GM12878 (cell line): ENCODE results near the gene RNF152. TPM values are rescaled to one million over a fixed set of nuclear protein-coding genes. Genes with fewer than 3 reads are reported as not detected.

Experiments used
- ATAC-seq: fragments of 200-7000 bp; cut with Tn5 transposase; 3 replicates; pipeline ENCODE4 v1.9.1; 2020; ENCODE audit warnings: mild to moderate bottlenecking, moderate library complexity
- BruUV-seq: library from RNA; stranded (reverse); fragments of 400-500 nt; replicated peaks from 2 replicates; lab custom pipeline; 2021; lab: Mats Ljungman, UMichigan
- CTCF ChIA-PET: fragments of 300-600 bp; sonication (Branson Sonifier 250); formaldehyde crosslinking; extraction: SDS; loops from one replicate; lab custom pipeline; 2021; ENCODE audit warnings: inconsistent platforms; lab: Yijun Ruan, JAX
- POLR2A ChIA-PET: fragments of 350-600 bp; formaldehyde crosslinking; extraction: SDS; loops from one replicate; lab custom pipeline; 2021; ENCODE audit warnings: inconsistent platforms; lab: Charles Lee
- RAD21 ChIA-PET: fragments of 300-600 bp; sonication (Branson Sonifier 250); formaldehyde crosslinking; loops from one replicate; lab custom pipeline; 2023; ENCODE audit warnings: antibody characterized with exemption; ENCODE audit not compliant: unreplicated experiment; lab: Charles Lee
- SMC1A ChIA-PET: fragments of 300-600 bp; sonication (Branson Sonifier 250); formaldehyde crosslinking; loops from one replicate; lab custom pipeline; 2023; ENCODE audit not compliant: unreplicated experiment, uncharacterized antibody; lab: Charles Lee
- DNase-seq: peaks from one replicate; pipeline ENCODE4 v3.0.0-alpha.2; 2011; ENCODE audit warnings: low read depth, low spot score
- FAIRE-seq: peaks from 3 replicates; lab custom pipeline; 2011; peaks lifted over from hg19 to GRCh38; lab: Jason Lieb, UNC
- H2AFZ ChIP-seq: 2 replicates; pipeline ENCODE4 v1.6.0; 2011; ENCODE audit warnings: low read depth, low read length, control low read depth; ENCODE audit not compliant: control insufficient read depth
- H3K27ac ChIP-seq: 2 replicates; pipeline ENCODE4 v1.5.1; 2011; ENCODE audit warnings: control low read depth; ENCODE audit not compliant: control insufficient read depth, insufficient read depth
- H3K27me3 ChIP-seq, 2 experiments: replicated peaks in 1 of 2; 2 replicates each; pipeline versions ENCODE4 v1.6.0 to v1.6.1; 2011; ENCODE audit warnings: low read length in 1 of 2; ENCODE audit not compliant: control insufficient read depth in 2 of 2, insufficient read depth in 2 of 2
- H3K36me3 ChIP-seq, 2 experiments: 2 replicates each; pipeline ENCODE4 v1.5.1; 2011; ENCODE audit warnings: low read length in 1 of 2; ENCODE audit not compliant: control insufficient read depth in 2 of 2, insufficient read depth in 2 of 2
- H3K4me1 ChIP-seq: 2 replicates; pipeline ENCODE4 v1.6.1; 2011; ENCODE audit warnings: mild to moderate bottlenecking, low read length, moderate library complexity, mixed read lengths; ENCODE audit not compliant: control insufficient read depth, insufficient read depth
- H3K4me2 ChIP-seq: 2 replicates; pipeline ENCODE4 v1.6.0; 2011; ENCODE audit warnings: control low read depth; ENCODE audit not compliant: control insufficient read depth, insufficient read depth
- H3K4me3 ChIP-seq: fragments of 200-600 bp; sonication (generic); 2 replicates; pipeline ENCODE4 v1.5.1; 2016
- H3K79me2 ChIP-seq: 2 replicates; pipeline ENCODE4 v1.6.0; 2011; ENCODE audit warnings: low read length; ENCODE audit not compliant: control insufficient read depth, insufficient read depth
- H3K9ac ChIP-seq: 2 replicates; pipeline ENCODE4 v1.8.0; 2011; ENCODE audit warnings: low read length, control low read depth, mixed read lengths; ENCODE audit not compliant: control insufficient read depth, insufficient read depth
- H3K9me3 ChIP-seq: replicated peaks from 3 replicates; pipeline ENCODE4 v1.5.1; 2011; ENCODE audit warnings: mild to moderate bottlenecking, low read length; ENCODE audit not compliant: control insufficient read depth, insufficient read depth
- H4K20me1 ChIP-seq: 2 replicates; pipeline ENCODE4 v1.6.0; 2011; ENCODE audit not compliant: control insufficient read depth, insufficient read depth
- ATF7 ChIP-seq: fragments of 450-650 bp; IDR thresholded peaks from 2 replicates; pipeline ENCODE4 v1.6.1; 2016; ENCODE audit warnings: low read depth, mild to moderate bottlenecking
- EED ChIP-seq: sonication (generic); IDR thresholded peaks from 2 replicates; pipeline ENCODE4 v1.6.1; 2016; ENCODE audit warnings: antibody characterized with exemption, low read depth
- FOXK2 ChIP-seq: fragments of 450-650 bp; IDR thresholded peaks from 2 replicates; pipeline ENCODE4 v1.6.1; 2017; ENCODE audit warnings: mild to moderate bottlenecking, moderate library complexity
- PAX5 ChIP-seq: IDR thresholded peaks from 2 replicates; pipeline ENCODE4 v1.6.1; 2011; ENCODE audit warnings: low read depth, low read length, borderline replicate concordance
- PKNOX1 ChIP-seq: fragments of 450-650 bp; IDR thresholded peaks from 2 replicates; pipeline ENCODE4 v1.6.1; 2016; ENCODE audit warnings: mild to moderate bottlenecking
- POU2F2 ChIP-seq: IDR thresholded peaks from 3 replicates; pipeline ENCODE4 v1.6.1; 2011; ENCODE audit warnings: low read depth, mild to moderate bottlenecking, low read length, borderline replicate concordance
- RBBP5 ChIP-seq: fragments of 200-600 bp; sonication (generic); conservative IDR thresholded peaks from 2 replicates; pipeline ENCODE4 v1.6.1; 2016
- SRF ChIP-seq, 2 experiments: IDR thresholded peaks; 2 replicates each; pipeline ENCODE4 v1.6.1; 2011; ENCODE audit warnings: low read depth in 2 of 2, low read length in 2 of 2, mild to moderate bottlenecking in 1 of 2, moderate library complexity in 1 of 2
- TARDBP ChIP-seq: IDR thresholded peaks from 2 replicates; pipeline ENCODE4 v1.6.1; 2016; ENCODE audit warnings: borderline replicate concordance
- whole genome bisulfite sequencing: methylation state at CpG from one replicate; pipeline ENCODE4 v1.1.6; 2016; ENCODE audit warnings: low lambda C conversion rate; ENCODE audit not compliant: insufficient replicate concordance, insufficient coverage; ENCODE audit errors: missing lambda C conversion rate; 5-methylcytosine and 5-hydroxymethylcytosine counted together
- in situ Hi-C: fragments of 300-500 bp; cut with MboI; formaldehyde crosslinking; loops from 9 replicates; pipeline ENCODE4 v1.14.3; 2018; ENCODE audit warnings: mixed read lengths
- intact Hi-C: fragments of 100-400 bp; cut with micrococcal nuclease; formaldehyde crosslinking; loops from one replicate; pipeline ENCODE4 v1.14.2; 2022; ENCODE audit not compliant: unreplicated experiment
- polyA plus RNA-seq, 11 experiments: library from polyadenylated mRNA; depleted of rRNA in 4 of 11; unstranded in 6 of 11; stranded (reverse) in 5 of 11; fragments of >200 nt; fragmentation: Nextera tagmentation in 4 of 11; fragmentation: Illumina TruSeq in 1 of 11; extraction: Ambion mirVana in 4 of 11; extraction: Trizol in 1 of 11; gene quantifications; 1 replicate in 1 of 11; 2 replicates in 10 of 11; pipeline versions ENCODE4 v1.2.1 to v1.2.3, GENCODE V29; 2011 to 2016; ENCODE audit warnings: inconsistent platforms in 2 of 11, missing spikeins in 2 of 11, low read depth in 1 of 11
- total RNA-seq, 4 experiments: library from RNA; depleted of rRNA in 3 of 4; stranded (reverse); fragments of >200 nt in 3 of 4; fragmentation: Illumina TruSeq in 1 of 4; extraction: Trizol in 1 of 4; gene quantifications; 2 replicates each; pipeline versions ENCODE4 v1.2.1 to v1.2.3, GENCODE V29; 2013 to 2021
- TF ChIP-seq, protein P1 (sequence below): fragments of 450-650 bp; IDR thresholded peaks from 2 replicates; pipeline ENCODE4 v1.6.1; 2018; ENCODE audit warnings: borderline replicate concordance, mild to moderate bottlenecking; ENCODE audit not compliant: partially characterized antibody
- TF ChIP-seq, protein P2 (sequence below): IDR thresholded peaks from 2 replicates; pipeline ENCODE4 v1.6.1; 2011; ENCODE audit warnings: mild to moderate bottlenecking, low read depth, low read length, moderate library complexity; ENCODE audit not compliant: insufficient replicate concordance
- TF ChIP-seq, protein P3 (sequence below): IDR thresholded peaks from 2 replicates; pipeline ENCODE4 v1.6.1; 2012; ENCODE audit warnings: low read depth, low read length, improper control_type of control experiment

The RNF152 gene
- total and polyA plus RNA-seq, 10 of the 15 experiments (the other 5 are each of a cell fraction or from before 2014, with no cell fraction given) = under 0.01 to 0.07 (median 0.03) TPM; not detected in 7

DNA sequence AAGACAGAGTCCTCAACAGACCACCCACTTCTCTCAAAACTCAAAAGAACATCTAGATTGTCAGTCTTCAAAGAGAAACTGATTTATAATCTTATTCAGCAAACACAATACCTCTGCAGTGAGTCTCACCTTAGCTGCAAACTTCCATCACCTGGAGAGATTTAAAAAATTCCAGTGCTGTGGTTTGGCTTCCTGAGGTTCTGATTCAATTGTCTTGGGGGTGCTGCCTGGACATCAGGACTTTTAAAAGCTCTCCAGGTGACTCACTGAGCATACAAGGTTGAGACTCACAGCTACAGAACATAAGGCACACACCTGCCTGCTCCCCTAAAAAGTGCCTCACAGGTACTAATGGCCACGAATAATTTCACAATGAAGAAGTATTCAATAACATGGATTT lies 40.3 kb downstream of the RNF152 start (continued):
- TF ChIP-seq, protein P1, sequence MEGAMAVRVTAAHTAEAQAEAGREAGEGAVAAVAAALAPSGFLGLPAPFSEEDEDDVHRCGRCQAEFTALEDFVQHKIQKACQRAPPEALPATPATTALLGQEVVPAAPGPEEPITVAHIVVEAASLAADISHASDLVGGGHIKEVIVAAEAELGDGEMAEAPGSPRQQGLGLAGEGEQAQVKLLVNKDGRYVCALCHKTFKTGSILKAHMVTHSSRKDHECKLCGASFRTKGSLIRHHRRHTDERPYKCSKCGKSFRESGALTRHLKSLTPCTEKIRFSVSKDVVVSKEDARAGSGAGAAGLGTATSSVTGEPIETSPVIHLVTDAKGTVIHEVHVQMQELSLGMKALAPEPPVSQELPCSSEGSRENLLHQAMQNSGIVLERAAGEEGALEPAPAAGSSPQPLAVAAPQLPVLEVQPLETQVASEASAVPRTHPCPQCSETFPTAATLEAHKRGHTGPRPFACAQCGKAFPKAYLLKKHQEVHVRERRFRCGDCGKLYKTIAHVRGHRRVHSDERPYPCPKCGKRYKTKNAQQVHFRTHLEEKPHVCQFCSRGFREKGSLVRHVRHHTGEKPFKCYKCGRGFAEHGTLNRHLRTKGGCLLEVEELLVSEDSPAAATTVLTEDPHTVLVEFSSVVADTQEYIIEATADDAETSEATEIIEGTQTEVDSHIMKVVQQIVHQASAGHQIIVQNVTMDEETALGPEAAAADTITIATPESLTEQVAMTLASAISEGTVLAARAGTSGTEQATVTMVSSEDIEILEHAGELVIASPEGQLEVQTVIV = no peak
- no peak for TF ChIP-seq RBBP5
- TF ChIP-seq PAX5 = no peak
- no peak for TF ChIP-seq FOXK2
- TF ChIP-seq EED = no peak
- TF ChIP-seq SRF (IDR thresholded peaks at IDR 0.05; ENCODE audit: low read depth in 2 of 2, low read length in 2 of 2) = no peak
- no peak for TF ChIP-seq PKNOX1
- no peak for TF ChIP-seq POU2F2
- TF ChIP-seq TARDBP = no peak

GRCh38 chr18:61851940-61852451 lies 40.8 kb downstream of the RNF152 start:
- BruUV-seq = no TSS peak
- CTCF ChIA-PET = no interaction called here

More at GRCh38 chr18:61851940-61852451, 40.8 kb downstream of the RNF152 start:
- Histone ChIP-seq H4K20me1 (no peaks in the 10 kb centered on the region), H3K4me3 (no peak overlapping the region), H2AFZ (no peak overlapping the region), H3K36me3 (no peaks in the 10 kb centered on the region)
- ChIA-PET POLR2A (no interaction called here), SMC1A (no interaction called here)
- TF ChIP-seq, protein P2, sequence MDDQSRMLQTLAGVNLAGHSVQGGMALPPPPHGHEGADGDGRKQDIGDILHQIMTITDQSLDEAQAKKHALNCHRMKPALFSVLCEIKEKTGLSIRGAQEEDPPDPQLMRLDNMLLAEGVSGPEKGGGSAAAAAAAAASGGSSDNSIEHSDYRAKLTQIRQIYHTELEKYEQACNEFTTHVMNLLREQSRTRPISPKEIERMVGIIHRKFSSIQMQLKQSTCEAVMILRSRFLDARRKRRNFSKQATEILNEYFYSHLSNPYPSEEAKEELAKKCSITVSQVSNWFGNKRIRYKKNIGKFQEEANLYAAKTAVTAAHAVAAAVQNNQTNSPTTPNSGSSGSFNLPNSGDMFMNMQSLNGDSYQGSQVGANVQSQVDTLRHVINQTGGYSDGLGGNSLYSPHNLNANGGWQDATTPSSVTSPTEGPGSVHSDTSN = no peak
- TF ChIP-seq ATF7 = peak; percentile 45
- TF ChIP-seq, protein P3, sequence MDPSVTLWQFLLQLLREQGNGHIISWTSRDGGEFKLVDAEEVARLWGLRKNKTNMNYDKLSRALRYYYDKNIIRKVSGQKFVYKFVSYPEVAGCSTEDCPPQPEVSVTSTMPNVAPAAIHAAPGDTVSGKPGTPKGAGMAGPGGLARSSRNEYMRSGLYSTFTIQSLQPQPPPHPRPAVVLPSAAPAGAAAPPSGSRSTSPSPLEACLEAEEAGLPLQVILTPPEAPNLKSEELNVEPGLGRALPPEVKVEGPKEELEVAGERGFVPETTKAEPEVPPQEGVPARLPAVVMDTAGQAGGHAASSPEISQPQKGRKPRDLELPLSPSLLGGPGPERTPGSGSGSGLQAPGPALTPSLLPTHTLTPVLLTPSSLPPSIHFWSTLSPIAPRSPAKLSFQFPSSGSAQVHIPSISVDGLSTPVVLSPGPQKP = no peak
- TF ChIP-seq, all 136 proteins: peak for 1
- in situ Hi-C loops (no loop called here), intact Hi-C loops (no loop called here)
- no peak for DNase-seq
- WGBS = 7% methylated on average over 3 of the region's 3 CpGs
- ATAC-seq = no peak
- no peak for FAIRE-seq
- H3K9ac ChIP-seq = no peak overlapping the region
- H3K4me1 ChIP-seq = no peaks in the 10 kb centered on the region
- H3K4me2 ChIP-seq = no peak overlapping the region
- no peaks in the 10 kb centered on the region for H3K27me3 ChIP-seq
- no peaks in the 10 kb centered on the region for H3K79me2 ChIP-seq
- RAD21 ChIA-PET = no interaction called here
- H3K9me3 ChIP-seq = no peaks in the 10 kb centered on the region; the same call in 2 of the 3 replicates
- no peak overlapping the region for H3K27ac ChIP-seq
